Right lobe of liver (tissue), 6 donors: ENCODE measurements around the gene TUFM. TPM values are rescaled to one million over a fixed set of nuclear protein-coding genes. Genes with fewer than 3 reads are reported as not detected.

ENCODE experiments used
- ATAC-seq, 4 donors: fragments of 200-7000 bp; cut with Tn5 transposase; one replicate each; pipeline ENCODE4 v1.9.1; 2020; ENCODE audit warnings: mild to moderate bottlenecking in 4 of 4, moderate library complexity in 4 of 4
- DNase-seq, 3 donors: peaks; one replicate each; pipeline ENCODE4 v3.0.0-alpha.2; 2020
- H3K27ac ChIP-seq, 3 donors: fragments of 200-600 bp; one replicate each; pipeline ENCODE4 v1.8.0; 2022
- H3K27me3 ChIP-seq, 2 donors: fragments of 200-600 bp; one replicate each; pipeline ENCODE4 v1.8.0; 2022
- H3K36me3 ChIP-seq, 4 donors: fragments of 200-600 bp; sonication (generic) in 1 of 4; one replicate each; pipeline versions ENCODE4 v1.5.1 to v1.8.0; 2017 to 2022; ENCODE audit warnings: control low read depth in 1 of 4
- H3K4me1 ChIP-seq, 4 donors: fragments of 200-600 bp; sonication (generic) in 1 of 4; one replicate each; pipeline versions ENCODE4 v1.5.1 to v1.8.0; 2017 to 2022; ENCODE audit warnings: control low read depth in 1 of 4
- H3K4me3 ChIP-seq, 3 donors: fragments of 200-600 bp; one replicate each; pipeline ENCODE4 v1.8.0; 2022
- H3K9me3 ChIP-seq, 4 donors: fragments of 200-600 bp; sonication (generic) in 1 of 4; one replicate each; pipeline versions ENCODE4 v1.5.1 to v1.8.0; 2017 to 2022; ENCODE audit warnings: control low read depth in 1 of 4
- CTCF ChIP-seq, 4 donors: fragments of 200-600 bp in 3 of 4; fragments of 450-650 bp in 1 of 4; IDR thresholded peaks; one replicate each; pipeline versions ENCODE4 v1.5.1 to v1.8.0; 2016 to 2022; ENCODE audit warnings: antibody characterized with exemption in 4 of 4, mild to moderate bottlenecking in 2 of 4
- POLR2A ChIP-seq: fragments of 450-650 bp; IDR thresholded peaks from one replicate; pipeline ENCODE4 v1.6.1; 2017; ENCODE audit warnings: antibody characterized with exemption, mild to moderate bottlenecking
- WGBS: methylation state at CpG from one replicate; pipeline ENCODE4 v1.1.6; 2018; ENCODE audit warnings: low coverage, low lambda C conversion rate; ENCODE audit not compliant: insufficient coverage; ENCODE audit errors: missing lambda C conversion rate; 5-methylcytosine and 5-hydroxymethylcytosine counted together
- intact Hi-C, 2 donors: fragments of 100-400 bp; cut with DNase I; formaldehyde crosslinking; loops; one replicate each; pipeline versions ENCODE4 v1.11.2 to v1.14.1; 2022
- total RNA-seq, 6 experiments: library from RNA; depleted of rRNA in 2 of 6; stranded (reverse); fragments of >200 nt in 2 of 6; fragmentation: NEBNext Ultra II Directional in 3 of 6; extraction: Animal tissue kit (Norgen Biotek cat#: 25700) in 3 of 6; gene quantifications; one replicate each; pipeline versions ENCODE4 v1.1.0 to v1.2.4, GENCODE V29; 2016 to 2023
- donor health status: DM: no; HTN: yes; CAD: no.
- donor health status: DM: no; HTN: no; CAD: no.
- donor health status: DM: no; HTN: no; CAD: no.
- donor health status: DM: no; HTN: yes; CAD: no.
- donor health status: DM: no; HTN: yes; CAD: no.

The TUFM gene
- total RNA-seq, 6 experiments from 2014 or later = 103 to 169 (median 141) TPM

- no peak for TF ChIP-seq POLR2A
- TF ChIP-seq CTCF (IDR thresholded peaks at IDR 0.05) = no peak
- Histone ChIP-seq H3K36me3 (peaks cover 29 to 75% (median 59%) of the 10 kb centered on the region in 4 donors), H3K27ac (no peak overlapping the region), H3K4me3 (no peak overlapping the region), H3K27me3 (no peaks in the 10 kb centered on the region), H3K9me3 (no peaks in the 10 kb centered on the region), H3K4me1 (no peaks in the 10 kb centered on the region)
- ATAC-seq (peak in 2 of 4 donors; percentile 13 to 28), DNase-seq (no peak)
- intact Hi-C loops = no loop called here
- 98% methylated on average over 7 of the region's 25 CpGs for WGBS
These were observed 11.0 kb downstream of the TUFM start for GRCh38 chr16:28834873-28835863.

- TF ChIP-seq POLR2A (no peak), CTCF (IDR thresholded peaks at IDR 0.05) (no peak)
- WGBS = 96% methylated on average over 5 of the region's 14 CpGs
- no peaks in the 10 kb centered on the region for H3K4me1 ChIP-seq
- no peaks in the 10 kb centered on the region for H3K9me3 ChIP-seq
- H3K36me3 ChIP-seq = peaks cover 29 to 83% (median 66%) of the 10 kb centered on the region in 4 donors
- ATAC-seq = no peak
- H3K27ac ChIP-seq = no peak overlapping the region
- intact Hi-C loops = no loop called here
- no peak overlapping the region for H3K4me3 ChIP-seq
- no peak for DNase-seq
- no peaks in the 10 kb centered on the region for H3K27me3 ChIP-seq
These were observed 11.8 kb downstream of the TUFM start for GRCh38 chr16:28834349-28834748.

GRCh38 chr16:28830531-28830930 lies 15.6 kb downstream of the TUFM start:
- no peaks in the 10 kb centered on the region for H3K9me3 ChIP-seq
- H3K4me1 ChIP-seq = peaks cover 0 to 5% (median 2%) of the 10 kb centered on the region in 4 donors
- no peak overlapping the region for H3K4me3 ChIP-seq
- intact Hi-C loops = no loop called here
- WGBS = 69% methylated on average over 2 of the region's 13 CpGs
- H3K27ac ChIP-seq = no peak overlapping the region
- ATAC-seq (no peak), DNase-seq (no peak)
- H3K27me3 ChIP-seq = no peaks in the 10 kb centered on the region
- TF ChIP-seq POLR2A (no peak), CTCF (IDR thresholded peaks at IDR 0.05) (no peak)
- peaks cover 32 to 100% (median 78%) of the 10 kb centered on the region in 4 donors for H3K36me3 ChIP-seq

GRCh38 chr16:28829747-28830146 lies 16.4 kb downstream of the TUFM start:
- Histone ChIP-seq H3K36me3 (peaks cover 29 to 98% (median 72%) of the 10 kb centered on the region in 4 donors), H3K27ac (no peak overlapping the region), H3K9me3 (no peaks in the 10 kb centered on the region), H3K4me3 (no peak overlapping the region), H3K27me3 (no peaks in the 10 kb centered on the region), H3K4me1 (peaks cover 0 to 13% (median 6%) of the 10 kb centered on the region in 4 donors)
- intact Hi-C loops = no loop called here
- WGBS = 89% methylated on average over 13 of the region's 13 CpGs
- DNase-seq = peak in 1 of 3 donors; percentile 13
- no peak for ATAC-seq
- TF ChIP-seq CTCF (IDR thresholded peaks at IDR 0.05) (no peak), POLR2A (no peak)
